T-helper 1 cell treated with Interleukin-12 subunit alpha and Interleukin-12 subunit beta and Interleukin-4 antibody, amounts not matched to agents 30 ng/mL and 1 ng/mL, for 36 hours (primary cell): ENCODE data around the gene FAM110A. TPM values are rescaled to one million over a fixed set of nuclear protein-coding genes. Genes with fewer than 3 reads are reported as not detected.

ENCODE experiments used
- intact Hi-C: fragments of 100-400 bp; cut with micrococcal nuclease; formaldehyde crosslinking; loops from one replicate; pipeline ENCODE4 v1.15.1; 2024
- total RNA-seq: library from RNA; stranded (reverse); gene quantifications from 2 replicates; pipeline ENCODE4 v1.2.3, GENCODE V29; 2022

Gene FAM110A
- total RNA-seq, 1 donor from 2014 or later: 28.3 TPM

DNA sequence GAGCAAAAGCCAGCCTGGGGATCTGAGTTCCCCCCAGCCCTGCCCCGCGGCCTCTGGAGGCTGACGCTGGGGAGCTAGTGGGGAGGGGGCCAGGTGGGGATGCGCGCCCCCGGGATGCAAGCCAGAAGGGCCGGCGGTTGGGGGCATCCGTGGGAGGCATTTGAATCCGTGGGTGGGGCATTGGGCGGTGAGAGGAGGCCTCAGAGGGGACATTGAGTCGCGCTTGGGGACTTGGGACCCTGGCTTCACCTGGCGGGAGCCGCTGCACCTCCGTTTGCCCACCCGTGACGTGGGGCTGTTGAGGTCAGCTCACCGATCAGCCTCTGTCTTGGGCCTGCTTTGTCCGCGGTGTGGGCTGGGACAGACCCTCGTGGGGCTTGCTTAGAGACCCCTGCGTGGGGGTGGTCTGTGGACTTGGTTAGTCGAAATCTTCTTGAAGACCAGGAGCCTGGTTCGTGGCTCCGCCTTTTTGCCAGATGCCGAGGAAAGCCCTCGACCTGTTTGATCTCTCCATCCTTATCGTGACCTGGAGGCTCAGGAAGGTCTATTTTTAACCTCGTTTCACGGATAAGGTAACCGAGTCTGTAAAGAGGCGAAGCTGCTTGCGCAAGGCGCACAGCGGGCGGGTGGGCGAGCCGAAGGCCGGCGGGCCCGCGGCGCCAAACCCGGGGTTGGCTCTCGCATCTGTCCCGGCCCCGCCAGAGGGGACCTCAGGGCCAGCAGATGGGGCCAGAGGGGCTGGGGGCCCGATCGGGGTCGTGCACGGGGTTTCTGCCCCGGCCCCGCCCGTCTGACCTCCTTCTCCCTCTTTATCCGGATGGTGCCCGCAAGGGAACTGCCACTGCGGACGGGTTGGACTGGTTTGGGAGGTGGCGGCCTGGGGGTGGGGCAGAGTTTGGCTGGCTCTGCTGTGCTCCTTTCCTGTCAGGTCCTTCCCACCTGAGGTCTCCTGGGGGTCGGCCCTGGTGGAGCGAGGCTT is 8.3 kb downstream of the FAM110A start:
- intact Hi-C loops: loop anchor here (10.0 kb wide), 1 partner anchor 517 kb away; the partner anchor contains the start of gene SOX12

DNA sequence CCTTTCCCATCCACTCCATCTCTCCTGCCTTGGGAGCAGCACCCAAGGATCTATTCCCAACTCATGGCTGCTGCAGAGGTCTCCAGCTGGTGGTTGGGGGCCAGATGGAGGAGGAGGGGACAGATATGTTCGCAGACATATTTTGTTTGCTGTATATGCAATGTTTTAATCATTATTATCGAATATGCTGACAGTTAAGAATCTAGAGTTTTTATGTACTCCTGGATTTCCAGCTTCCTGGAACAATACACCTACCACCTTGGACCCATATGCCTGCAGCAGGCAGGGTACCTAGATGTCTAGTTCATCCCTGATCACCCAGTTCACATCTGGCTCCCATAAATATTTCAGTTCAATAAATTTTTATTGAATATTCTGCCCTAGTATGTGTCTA is 9.0 kb downstream of the FAM110A start:
- intact Hi-C loops: loop anchor here (10.0 kb wide), 1 partner anchor 518 kb away; the partner anchor contains the start of gene SOX12

DNA sequence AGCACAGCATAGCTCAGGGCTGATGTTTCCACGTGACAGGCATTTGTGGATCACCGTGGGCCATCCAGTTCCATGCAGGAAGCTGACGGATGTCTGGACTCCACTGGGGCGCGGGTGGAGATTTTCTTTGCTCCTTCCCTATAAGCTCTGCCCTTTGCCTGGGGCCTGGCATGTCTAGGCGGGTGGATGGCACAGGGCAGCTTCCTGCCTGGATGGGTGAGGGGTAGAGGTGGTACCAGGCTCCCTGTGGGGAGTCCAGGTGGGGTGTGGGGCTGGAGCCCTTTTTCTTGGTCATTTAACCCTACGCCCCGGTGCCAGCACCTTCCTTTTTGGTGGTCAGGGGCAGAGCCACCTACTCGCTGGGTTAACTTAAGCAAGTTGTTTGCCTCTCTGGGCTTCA is 10.4 kb downstream of the FAM110A start:
- intact Hi-C loops: loop anchor here (1.0 to 10.0 kb wide), 5 partner anchors 11 to 519 kb away; partner anchors contain the start of genes CSNK2A1, FAM110A, PSMF1 and SOX12

DNA sequence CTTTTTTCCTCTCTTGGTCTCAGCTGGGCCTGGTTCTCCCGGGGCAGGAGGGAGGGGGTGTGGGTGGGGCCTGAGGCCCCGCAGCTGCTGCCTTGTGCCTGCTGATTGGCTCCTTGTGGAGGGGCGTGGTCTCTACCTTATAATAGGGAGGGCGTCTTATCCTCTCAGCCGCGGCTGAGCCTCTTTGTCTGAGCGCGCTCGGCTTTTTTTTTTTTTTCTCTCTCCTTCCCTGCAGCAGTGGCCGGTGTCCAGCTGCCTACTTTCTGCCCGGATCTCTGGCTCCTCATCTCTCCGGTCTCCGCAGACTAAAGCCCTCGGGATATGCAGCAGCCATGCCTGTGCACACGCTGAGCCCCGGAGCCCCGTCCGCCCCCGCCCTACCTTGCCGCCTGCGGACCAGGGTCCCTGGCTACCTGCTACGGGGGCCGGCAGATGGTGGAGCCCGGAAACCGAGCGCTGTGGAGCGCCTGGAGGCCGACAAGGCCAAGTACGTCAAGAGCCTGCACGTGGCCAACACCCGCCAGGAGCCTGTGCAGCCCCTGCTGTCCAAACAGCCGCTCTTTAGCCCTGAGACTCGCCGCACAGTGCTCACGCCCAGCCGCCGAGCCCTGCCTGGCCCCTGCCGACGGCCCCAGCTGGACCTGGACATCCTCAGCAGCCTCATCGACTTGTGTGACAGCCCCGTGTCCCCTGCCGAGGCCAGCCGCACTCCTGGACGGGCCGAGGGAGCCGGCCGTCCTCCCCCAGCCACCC is 11.1 kb downstream of the FAM110A start:
- intact Hi-C loops: loop anchor here (1.0 to 10.0 kb wide), 5 partner anchors 11 to 520 kb away; partner anchors contain the start of genes CSNK2A1, FAM110A, PSMF1 and SOX12

DNA sequence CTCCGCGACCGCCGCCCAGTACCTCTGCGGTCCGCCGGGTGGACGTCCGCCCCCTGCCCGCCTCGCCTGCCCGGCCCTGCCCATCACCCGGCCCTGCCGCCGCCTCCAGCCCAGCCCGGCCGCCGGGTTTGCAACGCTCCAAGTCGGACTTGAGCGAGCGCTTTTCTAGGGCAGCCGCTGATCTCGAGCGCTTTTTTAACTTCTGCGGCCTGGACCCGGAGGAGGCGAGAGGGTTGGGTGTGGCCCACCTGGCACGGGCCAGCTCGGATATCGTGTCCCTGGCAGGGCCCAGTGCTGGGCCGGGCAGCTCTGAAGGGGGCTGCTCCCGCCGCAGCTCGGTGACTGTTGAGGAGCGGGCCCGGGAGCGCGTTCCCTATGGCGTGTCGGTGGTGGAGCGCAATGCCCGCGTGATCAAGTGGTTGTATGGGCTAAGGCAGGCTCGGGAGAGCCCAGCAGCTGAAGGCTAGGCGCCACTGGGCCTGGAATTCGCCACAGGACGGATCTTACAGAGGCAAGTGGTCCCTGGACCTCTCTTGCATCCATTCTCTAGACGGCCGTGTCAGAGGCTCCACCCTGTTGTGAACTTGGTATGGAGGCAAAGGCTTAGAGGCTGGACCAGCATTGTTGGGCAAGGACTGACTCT is 11.8 kb downstream of the FAM110A start:
- intact Hi-C loops: loop anchor here (2.0 to 10.0 kb wide), 2 partner anchors 303 to 521 kb away; partner anchors contain the start of genes CSNK2A1 and SOX12

DNA sequence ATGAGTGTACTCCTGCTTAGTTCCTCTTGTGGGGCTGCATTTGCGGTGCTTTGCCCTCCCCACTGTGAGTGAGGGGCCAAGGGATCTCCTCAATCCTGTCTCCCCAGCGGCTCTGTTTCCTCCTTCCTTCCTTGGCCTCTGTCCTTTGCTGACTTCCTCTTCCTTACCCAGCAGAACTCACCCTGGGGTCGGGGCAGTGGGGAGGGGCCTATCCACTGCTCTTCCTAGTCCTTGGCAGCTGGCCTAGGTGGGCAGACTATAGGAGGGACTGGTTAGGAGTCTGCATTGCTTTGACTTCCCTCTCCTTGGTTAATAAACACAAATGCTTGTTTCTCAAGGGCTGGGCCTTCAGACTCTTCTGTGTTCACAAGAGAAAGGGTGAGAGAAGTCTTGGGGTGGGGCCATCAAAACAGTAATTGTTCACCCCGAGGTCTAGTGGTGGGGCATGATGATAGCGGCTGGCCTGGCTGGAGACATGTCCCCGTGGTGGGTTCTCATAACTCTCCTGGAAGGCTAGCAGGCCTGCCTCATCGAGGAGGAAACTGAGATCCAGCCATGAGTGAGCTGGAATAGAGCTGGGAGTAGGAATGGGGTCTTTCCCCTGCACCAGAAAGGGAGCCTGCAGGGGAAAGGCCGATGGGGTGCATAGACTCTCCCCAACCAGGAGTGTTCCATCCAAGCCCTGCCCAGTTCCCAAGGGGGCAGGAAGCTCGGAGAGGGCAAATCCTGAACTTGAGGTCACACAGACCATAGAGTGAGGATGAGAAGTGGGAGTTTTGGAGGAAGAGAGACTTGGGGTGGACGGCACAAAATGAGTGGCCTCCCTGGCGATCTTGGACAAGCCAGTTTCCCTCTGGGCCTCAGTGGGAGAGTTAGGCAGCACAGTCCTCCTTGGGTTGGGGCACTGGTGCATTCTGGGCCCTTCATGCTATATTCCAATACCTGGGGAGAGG is 12.7 kb downstream of the FAM110A start:
- intact Hi-C loops: loop anchor here (2.0 to 10.0 kb wide), 2 partner anchors 303 to 521 kb away; partner anchors contain the start of genes CSNK2A1 and SOX12

DNA sequence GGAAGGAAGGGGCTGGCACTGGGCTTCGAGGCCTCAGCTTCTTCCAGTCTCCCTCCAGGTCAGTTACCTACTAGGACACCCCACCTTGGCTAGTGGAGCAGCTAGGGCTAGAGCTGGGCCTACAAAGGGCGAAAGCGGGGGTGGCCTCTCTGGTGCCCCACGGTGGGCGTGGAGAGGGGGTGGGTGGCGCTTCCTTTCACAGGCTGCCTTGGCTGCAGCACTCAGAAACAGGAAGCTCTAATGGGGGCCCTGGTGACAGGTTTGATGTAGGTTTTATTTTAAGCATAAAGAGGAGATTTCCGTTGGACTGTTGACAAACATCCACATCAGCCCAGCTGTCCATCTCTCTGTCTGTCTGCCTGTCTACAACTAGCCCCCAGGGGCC is 13.4 kb downstream of the FAM110A start:
- intact Hi-C loops: loop anchor here (10.0 kb wide), 1 partner anchor 522 kb away; the partner anchor contains the start of gene SOX12

DNA sequence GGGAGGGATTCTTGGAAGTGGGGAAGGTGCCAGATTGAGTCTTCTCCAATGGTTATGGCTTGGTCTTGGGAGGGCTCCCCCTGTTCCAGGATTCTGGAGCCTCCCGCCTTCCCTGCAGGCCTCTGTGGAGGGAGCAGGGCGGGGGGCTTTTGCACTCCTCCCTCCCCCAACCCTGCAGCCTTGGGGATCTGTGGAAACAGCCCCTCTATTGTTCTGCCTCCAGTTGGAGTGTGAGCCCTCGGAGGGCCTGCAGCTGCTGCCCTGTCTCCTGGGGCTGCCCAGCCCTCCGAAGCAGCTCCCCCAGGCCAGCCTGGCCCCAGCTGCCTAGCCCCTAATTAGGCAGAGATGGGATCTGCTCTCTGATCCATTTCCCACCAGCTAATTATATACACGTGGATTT is 14.7 kb downstream of the FAM110A start:
- intact Hi-C loops: loop anchor here (10.0 kb wide), 1 partner anchor 523 kb away; the partner anchor contains the start of gene SOX12

DNA sequence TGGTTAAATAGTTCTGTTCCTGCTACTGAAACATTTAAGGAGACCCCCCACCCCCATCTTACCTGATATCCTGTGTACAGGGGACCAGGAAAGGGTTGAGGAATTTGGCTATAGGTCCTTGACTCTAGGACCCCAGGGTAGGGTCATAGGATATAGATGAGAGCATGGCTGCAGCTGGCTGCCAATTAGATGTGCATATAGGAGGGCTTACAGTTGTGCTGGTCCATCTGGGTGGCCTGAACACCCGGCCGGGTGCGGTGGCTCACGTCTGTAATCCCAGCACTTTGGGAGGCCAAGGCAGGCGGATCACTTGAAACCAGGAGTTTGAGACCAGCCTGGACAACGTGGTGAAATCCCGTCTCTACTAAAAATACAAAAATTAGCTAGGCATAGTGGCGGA is 15.2 kb downstream of the FAM110A start:
- intact Hi-C loops: loop anchor here (10.0 kb wide), 1 partner anchor 524 kb away; the partner anchor contains the start of gene SOX12

DNA sequence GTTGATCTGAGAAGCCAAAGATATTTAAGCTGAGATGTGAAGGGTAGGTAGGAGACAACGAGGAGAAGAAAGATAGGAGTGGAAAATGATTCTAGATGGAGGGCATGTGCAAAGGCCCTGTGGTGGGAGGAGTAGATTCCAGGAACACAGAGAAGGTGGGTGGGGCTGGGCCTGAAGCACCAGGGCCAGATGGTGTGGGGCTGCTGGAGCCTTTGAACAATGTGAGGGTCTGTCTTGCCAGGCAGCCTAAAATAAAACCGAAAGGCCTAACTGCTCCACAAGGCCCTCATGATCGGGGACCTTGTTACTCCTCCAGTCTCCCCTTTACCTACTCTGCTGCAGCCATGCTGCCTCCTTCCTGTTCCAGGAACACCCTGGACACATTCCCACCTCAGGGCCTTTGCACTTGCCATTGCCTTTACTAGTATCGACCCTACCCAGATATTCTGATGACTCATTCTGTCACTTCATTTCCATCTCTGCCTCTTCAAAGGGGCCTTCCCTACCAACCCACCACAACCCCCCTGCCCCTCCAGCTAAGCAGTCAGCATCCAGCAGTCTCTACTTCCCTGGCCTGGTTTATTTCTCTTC is 20.0 kb downstream of the FAM110A start:
- intact Hi-C loops: no loop called here

DNA sequence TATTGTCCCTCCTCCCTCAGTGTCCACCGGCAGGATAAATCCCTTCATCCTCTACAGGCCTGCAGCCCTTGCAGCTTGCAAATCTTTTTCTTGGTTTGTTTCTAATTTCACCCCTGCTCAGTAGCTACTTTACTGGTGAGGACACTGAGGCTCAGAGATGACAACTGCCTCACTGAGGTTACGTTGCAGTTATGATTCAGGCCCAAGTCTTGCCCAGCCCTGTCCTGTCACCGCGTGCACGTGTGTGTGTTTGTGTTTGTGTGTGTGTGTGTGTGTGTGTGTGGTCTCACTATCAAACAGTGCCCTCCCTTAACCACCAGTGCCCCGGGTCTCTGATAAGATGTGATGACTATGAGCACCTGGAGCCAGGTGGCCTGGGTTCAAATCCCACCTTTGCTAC is 21.1 kb downstream of the FAM110A start:
- intact Hi-C loops: no loop called here

DNA sequence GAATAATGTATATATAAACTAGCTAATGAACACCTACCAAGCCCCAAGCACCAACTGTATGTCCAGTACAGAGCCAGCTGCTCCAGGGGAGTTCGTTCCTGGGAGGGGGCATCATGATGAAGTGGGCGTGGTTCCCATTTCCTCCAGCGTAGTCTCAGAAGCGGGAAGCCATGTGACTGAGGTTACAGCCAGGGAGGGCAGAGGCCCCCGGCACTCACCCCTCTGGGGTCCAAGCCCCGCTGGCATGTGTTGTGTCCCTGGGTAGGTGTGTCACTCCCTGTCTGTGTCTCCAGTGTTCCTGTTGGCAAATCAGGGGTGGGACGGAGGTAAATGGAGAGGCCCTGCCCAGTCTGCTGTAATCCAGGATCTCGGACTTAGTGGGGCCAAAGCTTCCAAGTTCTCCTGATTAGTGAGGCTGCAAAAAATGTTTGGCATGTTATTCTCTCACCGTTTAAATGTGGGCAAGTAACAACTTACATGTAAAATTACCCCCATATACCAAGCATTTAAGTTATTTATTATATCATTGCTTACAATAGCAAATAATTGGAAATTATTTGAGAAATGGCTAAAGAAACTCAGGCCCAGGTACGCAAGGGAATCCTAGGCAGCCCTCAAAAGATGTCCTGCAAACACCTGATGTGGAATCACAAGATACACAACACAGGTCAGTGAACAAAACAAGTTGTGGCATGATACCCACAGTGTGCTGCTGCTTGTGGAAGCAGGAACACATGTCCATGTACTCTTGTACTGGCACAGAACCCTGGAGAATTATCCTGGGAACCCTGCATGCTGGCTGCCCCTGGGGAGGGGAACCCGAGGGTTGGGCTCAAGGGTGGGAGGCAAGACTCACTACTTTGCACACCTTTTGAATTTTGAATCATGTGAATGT is 22.2 kb downstream of the FAM110A start:
- intact Hi-C loops: no loop called here

DNA sequence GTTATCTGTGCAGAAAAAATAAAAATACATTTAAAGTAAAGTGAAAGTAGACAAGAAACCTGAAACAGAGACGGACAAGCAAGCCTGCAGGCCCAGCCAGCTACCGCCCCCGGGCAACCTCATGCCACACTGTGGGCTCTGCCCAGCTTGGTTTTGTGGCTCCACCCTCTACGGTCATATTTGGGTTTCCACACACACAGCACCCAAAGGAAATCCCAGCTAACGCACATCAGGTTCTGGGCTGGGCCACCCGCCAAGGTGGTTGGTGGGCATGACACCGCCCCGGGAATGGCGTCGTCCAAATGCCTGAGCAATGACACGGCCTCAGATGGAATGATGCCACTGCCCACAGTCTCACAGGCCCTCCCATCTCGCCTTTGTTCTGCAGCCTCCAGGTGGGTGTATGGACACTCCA is 22.9 kb downstream of the FAM110A start:
- intact Hi-C loops: no loop called here

DNA sequence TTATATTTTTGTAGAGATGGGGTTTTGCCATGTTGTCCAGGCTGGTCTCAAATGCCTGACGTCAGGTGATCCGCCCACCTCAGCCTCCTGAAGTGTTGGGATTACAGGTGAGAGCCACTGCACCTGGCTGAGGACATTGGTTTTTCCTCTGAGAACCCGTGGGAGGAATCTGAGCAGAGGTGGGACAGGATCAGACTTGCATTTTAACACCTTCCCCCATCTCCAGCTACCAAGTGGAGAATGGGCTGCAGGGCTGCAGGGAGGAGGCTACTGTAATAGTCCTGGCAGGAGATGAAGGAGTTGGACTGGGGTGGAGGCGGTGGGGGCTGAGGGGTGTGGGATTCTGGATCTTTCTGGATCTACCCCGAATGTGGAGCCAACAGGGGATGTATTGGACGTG is 24.5 kb downstream of the FAM110A start:
- intact Hi-C loops: no loop called here

DNA sequence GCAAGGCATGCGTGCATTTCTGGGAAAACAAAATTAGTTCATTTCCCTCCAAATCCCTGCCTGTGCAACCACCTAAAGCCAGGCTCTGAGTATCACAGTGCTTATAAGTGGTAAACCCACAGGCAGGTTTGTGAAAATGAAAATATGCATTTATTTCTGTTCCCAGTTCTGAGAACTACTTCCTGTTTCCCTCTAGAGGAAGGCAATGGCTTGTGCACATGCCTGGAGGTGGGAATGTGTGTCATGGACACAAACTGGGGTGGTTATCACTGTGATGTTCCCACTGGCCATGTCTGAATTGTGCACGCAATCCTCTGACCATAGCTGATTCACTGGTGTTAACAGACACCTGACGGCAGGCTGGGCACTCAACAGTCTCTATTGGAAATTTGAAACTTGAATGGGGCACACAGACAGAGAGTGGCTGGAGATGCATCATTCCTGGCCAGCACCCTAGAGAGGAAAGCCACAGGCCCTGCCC is 26.3 kb downstream of the FAM110A start:
- intact Hi-C loops: no loop called here

DNA sequence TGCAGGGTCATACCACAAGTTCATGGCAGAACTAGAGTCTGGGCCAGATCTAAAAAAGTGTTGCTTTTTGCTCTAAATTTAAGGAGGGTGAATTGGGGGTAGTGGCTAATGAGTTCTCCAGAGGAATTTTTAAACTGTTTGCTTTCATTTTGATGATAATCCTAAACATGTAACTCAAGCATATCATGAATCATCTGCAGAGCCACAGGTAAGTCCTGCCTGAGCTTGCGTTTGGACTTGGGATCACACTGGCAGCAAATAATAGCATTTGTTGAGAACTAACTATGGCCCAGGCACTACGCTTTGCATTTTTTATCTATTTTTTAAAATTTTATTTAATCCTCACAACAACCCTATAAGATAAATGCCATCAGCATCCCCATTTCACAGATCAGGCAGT is 27.4 kb downstream of the FAM110A start:
- intact Hi-C loops: no loop called here

DNA sequence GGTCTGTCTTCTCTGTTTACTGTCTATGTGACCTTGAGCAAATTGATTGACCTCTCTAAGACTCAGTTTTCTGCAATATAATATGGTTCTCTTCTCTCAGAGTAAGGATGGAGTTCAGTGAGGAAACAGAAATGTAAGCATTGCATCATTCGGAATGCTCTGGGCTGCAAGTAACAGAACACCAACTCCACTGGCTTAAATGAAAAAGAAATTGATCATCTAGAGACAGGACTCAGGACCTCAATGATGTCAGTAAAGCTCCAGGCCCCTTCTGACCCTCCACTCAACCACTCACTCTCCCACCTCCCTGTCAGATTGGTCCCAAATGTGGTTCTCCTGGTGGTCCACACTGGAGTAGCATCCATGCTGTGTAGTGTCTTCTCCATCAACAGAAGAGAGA is 31.9 kb downstream of the FAM110A start:
- intact Hi-C loops: no loop called here

DNA sequence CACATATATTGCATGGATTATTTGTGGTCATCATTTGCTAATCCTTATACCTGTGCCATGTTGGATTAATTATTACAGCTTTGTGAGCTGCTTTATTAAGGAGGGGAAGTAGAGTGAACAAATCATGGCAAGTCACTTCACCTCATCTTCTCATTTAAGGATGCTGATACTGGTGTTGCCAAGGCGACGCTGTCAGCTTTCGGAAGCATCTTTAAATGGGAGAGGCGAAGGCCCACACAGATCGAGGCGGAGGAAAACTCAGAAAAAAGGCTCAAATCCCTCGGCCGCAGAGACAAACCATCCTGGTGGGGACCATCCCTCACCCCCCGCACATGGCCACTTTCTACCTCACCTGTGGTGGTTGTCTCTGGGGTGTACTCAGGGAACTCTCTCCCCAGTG is 34.8 kb downstream of the FAM110A start:
- intact Hi-C loops: no loop called here
